ENCODE measurements around the gene NEBL. TPM values are rescaled to one million over a fixed set of nuclear protein-coding genes. Genes with fewer than 3 reads are reported as not detected.

The NEBL gene
- total and polyA plus RNA-seq, 2 of the 4 experiments (the other 2 are of a cell fraction) = under 0.01 TPM

GRCh38 chr10:20737107-20737506 is 160.0 kb downstream of the NEBL start:
- TF ChIP-seq MXI1 (IDR thresholded peaks at IDR 0.05; ENCODE audit: borderline replicate concordance, low read depth, low read length) (no peak), CEBPB (IDR thresholded peaks at IDR 0.05; ENCODE audit: low read depth, low read length) (no peak), CHD1 (IDR thresholded peaks at IDR 0.05; ENCODE audit: low read depth, low read length) (no peak), RAD21 (IDR thresholded peaks at IDR 0.05; ENCODE audit: low read length) (no peak), SMC3 (IDR thresholded peaks at IDR 0.05; ENCODE audit: low read depth, low read length) (no peak), BHLHE40 (IDR thresholded peaks at IDR 0.05; ENCODE audit: low read depth, low read length) (no peak), CTCF (conservative IDR thresholded peaks at IDR 0.05; ENCODE audit: low read depth, low read length) (no peak), POLR2A (IDR thresholded peaks at IDR 0.05; ENCODE audit: low read depth, low read length) (no peak), RCOR1 (IDR thresholded peaks at IDR 0.05; ENCODE audit: insufficient replicate concordance, low read length) (no peak), FOS (IDR thresholded peaks at IDR 0.05; ENCODE audit: low read depth, low read length) (no peak), RFX5 (IDR thresholded peaks at IDR 0.05; ENCODE audit: low read depth, low read length) (no peak), MAZ (IDR thresholded peaks at IDR 0.05; ENCODE audit: borderline replicate concordance, low read depth, low read length) (no peak), NFE2L2 (IDR thresholded peaks at IDR 0.05; ENCODE audit: low read depth, low read length) (no peak), USF2 (IDR thresholded peaks at IDR 0.05; ENCODE audit: low read depth, low read length) (no peak), MAFK (IDR thresholded peaks at IDR 0.05; ENCODE audit: low read depth, low read length) (no peak), ELK1 (IDR thresholded peaks at IDR 0.05; ENCODE audit: borderline replicate concordance, low read depth, low read length) (no peak)
- Histone ChIP-seq H2BK120ac (ENCODE audit: low read depth, low read length) (no peak overlapping the region), H3K36me3 (ENCODE audit: control insufficient read depth, insufficient read depth, low read length) (no peaks in the 10 kb centered on the region), H3K4me2 (ENCODE audit: low read depth, low read length) (no peak overlapping the region), H4K8ac (ENCODE audit: low read depth in 2 of 2, low read length in 2 of 2) (no peak overlapping the region), H4K91ac (ENCODE audit: insufficient read depth, low read depth, low read length) (no peak overlapping the region), H3K27ac (ENCODE audit: insufficient read depth, low read length) (no peak overlapping the region), H3K9me1 (ENCODE audit: insufficient read depth, low read length) (no peaks in the 10 kb centered on the region), H3K56ac (ENCODE audit: extremely low read depth, insufficient read depth, low read length) (no peak overlapping the region), H3K4ac (ENCODE audit: low read depth, low read length) (no peak overlapping the region), H3K9ac (ENCODE audit: low read depth, low read length) (no peak overlapping the region), H3K79me1 (ENCODE audit: low read depth in 1 of 2, low read length in 2 of 2) (no peaks in the 10 kb centered on the region), H2BK20ac (ENCODE audit: low read depth, low read length) (no peak overlapping the region), H4K20me1 (ENCODE audit: insufficient read depth, low read length) (no peaks in the 10 kb centered on the region), H3K9me3 (ENCODE audit: control insufficient read depth, insufficient read depth, low read length) (peaks cover 8% of the 10 kb centered on the region), H2BK5ac (ENCODE audit: low read depth, low read length, poor library complexity, severe bottlenecking) (no peak overlapping the region), H3K23ac (ENCODE audit: low read depth, low read length) (no peak overlapping the region), H3K27me3 (ENCODE audit: control insufficient read depth, insufficient read depth, low read length) (no peaks in the 10 kb centered on the region), H2BK15ac (ENCODE audit: low read depth, low read length) (no peak overlapping the region), H3K4me3 (ENCODE audit: insufficient read depth, low read depth, low read length) (no peak overlapping the region), H4K5ac (ENCODE audit: low read depth, low read length) (no peak overlapping the region), H3K18ac (ENCODE audit: low read depth, low read length) (no peak overlapping the region), H2AFZ (replicated peaks; ENCODE audit: low read length, poor library complexity) (no peak overlapping the region), H3K4me1 (ENCODE audit: control insufficient read depth, insufficient read depth, low read length) (no peaks in the 10 kb centered on the region), H3K14ac (replicated peaks; ENCODE audit: low read depth, low read length) (no peak overlapping the region), H2AK9ac (replicated peaks; ENCODE audit: low read depth, low read length, poor library complexity) (no peak overlapping the region), H2AK5ac (ENCODE audit: low read depth, low read length) (no peak overlapping the region)
- BruUV-seq (replicated peaks) = no TSS peak
- dilution Hi-C loops (cut with HindIII; ENCODE audit: low sequenced_read_pairs, unreplicated experiment) (no loop called here), intact Hi-C loops (cut with micrococcal nuclease) (no loop called here), in situ Hi-C loops (cut with MboI; ENCODE audit: low sequenced_read_pairs) (no loop called here)
- POLR2A ChIA-PET (ENCODE audit: unreplicated experiment) = no interaction called here
- CTCF ChIA-PET = no interaction called here
- ATAC-seq (ENCODE audit: low read depth) = no peak
- no CpG with 5 or more reads among the region's 6 CpGs for WGBS, 2 experiments (ENCODE audit: extremely low coverage in 2 of 2, insufficient read length in 1 of 2)
- DNase-seq = no peak

Measured in IMR-90 (cell line).